Epithelial cell of proximal tubule (primary cell): ENCODE results near the gene DHX9. TPM values are rescaled to one million over a fixed set of nuclear protein-coding genes. Genes with fewer than 3 reads are reported as not detected.

Source experiments
- DNase-seq: peaks from one replicate; pipeline ENCODE4 v3.0.0-alpha.2; 2011; ENCODE audit warnings: low read depth
- H3K4me3 ChIP-seq: 2 replicates; pipeline ENCODE4 v1.5.1; 2011; ENCODE audit warnings: low read depth, mild to moderate bottlenecking, low read length
- total RNA-seq: library from RNA; depleted of rRNA; stranded (reverse); fragments of >200 nt; gene quantifications from 2 replicates; pipeline ENCODE4 v1.2.3, GENCODE V29; 2015
- TF ChIP-seq, protein P1 (sequence below): conservative IDR thresholded peaks from 2 replicates; pipeline ENCODE4 v1.5.1; 2012; ENCODE audit warnings: low read depth, mild to moderate bottlenecking, low read length

The DHX9 gene
- total RNA-seq, 1 donor from 2014 or later: 154 TPM

DNA sequence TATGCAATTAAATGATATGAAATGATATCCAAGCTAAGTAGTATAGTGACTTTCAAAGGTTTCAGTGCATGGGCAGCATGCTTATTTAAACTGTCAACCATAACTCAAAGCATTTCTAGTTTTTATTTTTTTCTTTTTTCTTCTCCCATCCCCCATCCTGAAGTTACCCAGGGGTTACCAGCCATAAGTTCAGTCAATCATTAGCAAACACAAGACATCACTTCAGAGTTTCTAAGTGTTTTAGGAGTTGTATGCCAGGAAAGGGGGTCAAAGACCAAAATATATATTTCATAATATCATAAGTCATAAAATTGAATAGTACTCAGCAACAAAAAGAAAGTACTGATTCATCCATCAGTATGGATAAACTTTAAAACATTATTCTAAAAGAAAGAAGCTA is 28.7 kb downstream of the DHX9 start:
- TF ChIP-seq, protein P1, sequence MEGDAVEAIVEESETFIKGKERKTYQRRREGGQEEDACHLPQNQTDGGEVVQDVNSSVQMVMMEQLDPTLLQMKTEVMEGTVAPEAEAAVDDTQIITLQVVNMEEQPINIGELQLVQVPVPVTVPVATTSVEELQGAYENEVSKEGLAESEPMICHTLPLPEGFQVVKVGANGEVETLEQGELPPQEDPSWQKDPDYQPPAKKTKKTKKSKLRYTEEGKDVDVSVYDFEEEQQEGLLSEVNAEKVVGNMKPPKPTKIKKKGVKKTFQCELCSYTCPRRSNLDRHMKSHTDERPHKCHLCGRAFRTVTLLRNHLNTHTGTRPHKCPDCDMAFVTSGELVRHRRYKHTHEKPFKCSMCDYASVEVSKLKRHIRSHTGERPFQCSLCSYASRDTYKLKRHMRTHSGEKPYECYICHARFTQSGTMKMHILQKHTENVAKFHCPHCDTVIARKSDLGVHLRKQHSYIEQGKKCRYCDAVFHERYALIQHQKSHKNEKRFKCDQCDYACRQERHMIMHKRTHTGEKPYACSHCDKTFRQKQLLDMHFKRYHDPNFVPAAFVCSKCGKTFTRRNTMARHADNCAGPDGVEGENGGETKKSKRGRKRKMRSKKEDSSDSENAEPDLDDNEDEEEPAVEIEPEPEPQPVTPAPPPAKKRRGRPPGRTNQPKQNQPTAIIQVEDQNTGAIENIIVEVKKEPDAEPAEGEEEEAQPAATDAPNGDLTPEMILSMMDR: no peak
- no peak for DNase-seq
- no peak overlapping the region for H3K4me3 ChIP-seq

DNA sequence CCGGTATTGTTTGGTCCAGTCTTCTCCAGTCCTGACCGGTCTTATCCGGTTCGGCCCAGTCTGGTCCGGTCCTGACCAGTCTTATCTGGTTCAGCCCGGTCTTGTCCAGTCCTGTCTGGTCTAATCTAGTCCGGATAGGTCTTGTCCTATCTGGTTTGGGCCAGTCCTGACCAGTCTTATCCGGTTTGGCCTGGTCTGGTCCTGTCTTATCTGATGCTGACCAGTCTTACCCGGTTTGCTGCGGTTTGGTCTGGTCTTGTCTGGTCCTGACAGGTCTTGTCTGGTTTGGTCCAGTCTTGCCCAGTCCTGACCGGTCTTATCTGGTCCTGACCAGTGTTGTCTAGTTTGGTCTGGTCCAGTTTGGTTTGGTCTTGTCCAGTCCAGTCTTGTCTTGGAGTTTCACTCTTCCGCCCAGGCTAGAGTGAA is 30.1 kb downstream of the DHX9 start:
- TF ChIP-seq, protein P1: no peak
- no peak for DNase-seq
- H3K4me3 ChIP-seq: no peak overlapping the region

DNA sequence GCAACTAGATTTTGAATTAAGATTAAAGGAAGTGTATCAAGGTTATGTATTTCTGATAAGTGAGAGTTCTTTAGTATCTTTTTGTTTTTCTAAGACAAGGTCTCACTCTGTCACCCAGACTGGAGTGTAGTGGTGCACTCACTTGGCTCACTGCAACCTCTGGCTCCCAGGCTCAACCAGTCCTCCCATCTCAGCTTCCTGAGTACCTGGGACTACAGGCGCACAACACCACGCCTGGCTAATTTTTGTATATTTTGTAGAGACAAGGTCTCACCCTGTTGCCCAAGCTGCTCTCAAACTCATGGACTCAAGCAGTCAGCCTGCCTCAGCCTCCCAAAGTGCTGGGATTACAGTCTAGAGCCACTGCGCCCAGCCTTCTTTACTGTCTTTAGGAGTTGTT is 33.7 kb downstream of the DHX9 start:
- TF ChIP-seq, protein P1: no peak
- no peak overlapping the region for H3K4me3 ChIP-seq
- no peak for DNase-seq

DNA sequence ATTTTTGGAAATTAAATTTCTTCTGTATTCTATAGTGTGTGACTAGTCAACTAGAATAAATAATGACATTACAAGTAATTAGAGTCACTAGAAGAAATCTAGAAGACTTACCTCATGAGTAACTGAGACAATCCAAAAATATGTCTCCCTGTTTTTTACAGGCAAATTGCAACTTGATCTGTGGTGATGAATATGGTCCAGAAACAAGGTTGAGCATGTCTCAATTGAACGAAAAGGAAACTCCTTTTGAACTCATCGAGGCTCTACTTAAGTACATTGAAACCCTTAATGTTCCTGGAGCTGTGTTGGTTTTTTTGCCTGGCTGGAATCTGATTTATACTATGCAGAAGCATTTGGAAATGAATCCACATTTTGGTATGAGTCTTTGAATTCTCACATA is 36.7 kb downstream of the DHX9 start:
- no peak overlapping the region for H3K4me3 ChIP-seq
- no peak for DNase-seq
- TF ChIP-seq, protein P1: no peak

DNA sequence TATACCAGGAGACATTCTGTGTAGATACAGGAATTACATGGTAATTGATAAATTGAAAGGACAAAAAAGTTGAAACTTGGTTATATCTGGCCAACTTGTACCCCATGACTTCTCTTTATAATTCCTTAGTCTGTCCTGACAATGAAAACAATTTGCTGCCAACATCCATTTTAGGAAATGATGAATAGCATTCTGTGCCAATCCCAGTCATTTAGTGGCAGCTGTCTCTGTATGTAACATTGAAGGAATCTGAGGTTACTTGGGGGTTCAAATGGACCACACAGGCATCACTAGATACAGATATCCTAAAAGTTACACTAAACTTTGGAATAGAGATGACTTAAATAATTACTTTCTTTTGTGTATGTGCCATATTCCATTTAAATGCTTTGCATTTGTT is 38.2 kb downstream of the DHX9 start:
- no peak overlapping the region for H3K4me3 ChIP-seq
- TF ChIP-seq, protein P1: no peak
- DNase-seq: no peak

DNA sequence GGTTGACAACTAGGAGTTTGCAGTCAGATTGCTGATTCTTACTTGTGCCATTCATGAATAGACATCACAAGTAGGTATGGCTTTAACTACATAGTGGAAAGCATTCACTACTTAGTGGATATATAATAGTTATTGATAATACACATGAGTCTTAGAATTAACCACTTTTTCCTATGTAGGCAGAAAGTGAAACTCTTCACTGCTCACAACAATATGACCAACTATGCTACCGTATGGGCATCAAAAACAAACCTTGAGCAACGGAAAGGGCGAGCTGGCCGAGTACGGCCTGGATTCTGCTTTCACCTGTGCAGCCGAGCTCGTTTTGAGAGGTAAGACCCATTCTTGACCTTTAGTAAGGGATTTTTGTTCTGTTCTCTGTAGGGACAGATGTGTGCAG is 38.7 kb downstream of the DHX9 start:
- no peak for DNase-seq
- TF ChIP-seq, protein P1: no peak
- no peak overlapping the region for H3K4me3 ChIP-seq

DNA sequence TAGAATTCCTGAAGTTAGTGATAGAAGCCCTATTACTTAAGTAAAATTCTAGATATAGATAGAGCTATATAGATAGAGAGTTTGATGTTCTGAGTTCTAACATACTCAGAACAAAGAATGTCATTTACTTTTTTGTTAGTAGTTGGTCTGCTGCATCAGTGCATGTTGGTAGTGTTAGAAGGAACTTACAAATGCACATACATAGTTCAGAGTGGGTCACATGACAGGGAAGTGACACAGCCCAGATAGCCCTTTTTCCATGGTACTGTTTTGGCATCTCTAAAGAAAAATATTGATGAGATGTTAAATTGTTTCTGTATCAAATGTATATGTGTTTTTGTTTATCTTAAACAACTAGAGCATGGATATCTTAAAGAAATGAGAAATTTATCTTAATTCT is 45.7 kb downstream of the DHX9 start:
- TF ChIP-seq, protein P1: no peak
- no peak overlapping the region for H3K4me3 ChIP-seq
- DNase-seq: no peak
